Esophagus (tissue), 2 donors: ENCODE data around the gene ANTKMT. TPM values are rescaled to one million over a fixed set of nuclear protein-coding genes. Genes with fewer than 3 reads are reported as not detected.
"Not testable (repeated sequence)": the region's sequence is repeated elsewhere in the genome, so short reads cannot be mapped to it uniquely, and the experiment has no call there.

Experiments
- H3K27ac ChIP-seq, 2 donors: one replicate each; pipeline ENCODE4 v1.5.1; 2013; ENCODE audit warnings: low read depth in 2 of 2, mild to moderate bottlenecking in 2 of 2, inconsistent platforms in 1 of 2, low read length in 1 of 2, moderate library complexity in 1 of 2
- H3K27me3 ChIP-seq, 2 donors: one replicate each; pipeline ENCODE4 v1.6.1; 2013; ENCODE audit warnings: low read length in 2 of 2, control low read depth in 1 of 2, mild to moderate bottlenecking in 1 of 2; ENCODE audit not compliant: insufficient read depth in 2 of 2, control insufficient read depth in 1 of 2
- H3K36me3 ChIP-seq, 2 donors: one replicate each; pipeline ENCODE4 v1.6.1; 2013; ENCODE audit warnings: low read length in 1 of 2; ENCODE audit not compliant: control insufficient read depth in 2 of 2, insufficient read depth in 2 of 2
- H3K4me1 ChIP-seq, 2 donors: one replicate each; pipeline ENCODE4 v1.6.1; 2013; ENCODE audit warnings: low read length in 1 of 2; ENCODE audit not compliant: control insufficient read depth in 2 of 2, insufficient read depth in 2 of 2
- H3K4me3 ChIP-seq, 2 donors: one replicate each; pipeline ENCODE4 v1.5.1; 2013; ENCODE audit warnings: low read length in 2 of 2, mild to moderate bottlenecking in 2 of 2, low read depth in 1 of 2, moderate library complexity in 1 of 2
- H3K9me3 ChIP-seq, 2 donors: one replicate each; pipeline ENCODE4 v1.6.1; 2013; ENCODE audit warnings: mild to moderate bottlenecking in 2 of 2, low read depth in 1 of 2, low read length in 1 of 2, moderate library complexity in 1 of 2; ENCODE audit not compliant: control insufficient read depth in 2 of 2, insufficient read depth in 1 of 2
- WGBS, 2 donors: extraction: QIAGEN DNeasy Blood & Tissue Kit; methylation state at CpG; one replicate each; pipeline ENCODE4 v1.1.7; 2013; 5-methylcytosine and 5-hydroxymethylcytosine counted together
- polyA plus RNA-seq, 2 donors: library from polyadenylated mRNA; stranded (reverse); fragments of 200-250 nt; gene quantifications; one replicate each; pipeline ENCODE4 v1.2.3, GENCODE V29; 2013
- donor health status: healthy with polysubstance abuse.
- donor health status: Bipolar disorder and iron deficiency.

Gene ANTKMT
- polyA plus RNA-seq, 2 donors = 17.9 to 22.4 TPM

- H3K4me1 ChIP-seq = peaks cover 10 to 18% of the 10 kb centered on the region in 2 donors
- no peak overlapping the region for H3K27ac ChIP-seq
- no peak overlapping the region for H3K4me3 ChIP-seq
- 25 to 29% methylated on average over 12 to 14 of the region's 14 CpGs for WGBS, 2 donors
- peaks cover 0 to 31% of the 10 kb centered on the region in 2 donors for H3K27me3 ChIP-seq
- H3K36me3 ChIP-seq = no peaks in the 10 kb centered on the region
- no peaks in the 10 kb centered on the region for H3K9me3 ChIP-seq
These were observed 13.8 kb upstream of the ANTKMT start for GRCh38 chr16:707062-707538.

- Histone ChIP-seq H3K27ac (no peak overlapping the region), H3K27me3 (peaks cover 0 to 27% of the 10 kb centered on the region in 2 donors), H3K9me3 (no peaks in the 10 kb centered on the region), H3K36me3 (no peaks in the 10 kb centered on the region), H3K4me1 (peaks cover 10 to 18% of the 10 kb centered on the region in 2 donors), H3K4me3 (no peak overlapping the region)
- WGBS, 2 donors = 42 to 60% methylated on average over 3 of the region's 3 CpGs
These were observed 12.9 kb upstream of the ANTKMT start for GRCh38 chr16:708019-708418.

- peaks cover 10 to 18% of the 10 kb centered on the region in 2 donors for H3K4me1 ChIP-seq
- H3K27ac ChIP-seq = no peak overlapping the region
- H3K36me3 ChIP-seq = no peaks in the 10 kb centered on the region
- H3K9me3 ChIP-seq = no peaks in the 10 kb centered on the region
- no peak overlapping the region for H3K4me3 ChIP-seq
- peaks cover 0 to 23% of the 10 kb centered on the region in 2 donors for H3K27me3 ChIP-seq
- WGBS, 2 donors = 58 to 80% methylated on average over 4 of the region's 4 CpGs
These were observed 12.0 kb upstream of the ANTKMT start for GRCh38 chr16:708959-709358.

GRCh38 chr16:709566-710499 lies 11.1 kb upstream of the ANTKMT start:
- H3K4me3 ChIP-seq = no peak overlapping the region
- WGBS, 2 donors = 18 to 19% methylated on average over 30 of the region's 30 CpGs

GRCh38 chr16:710500-711075 lies 10.4 kb upstream of the ANTKMT start:
- peaks cover 0 to 11% of the 10 kb centered on the region in 2 donors for H3K27me3 ChIP-seq
- H3K36me3 ChIP-seq = no peaks in the 10 kb centered on the region
- H3K27ac ChIP-seq = no peak overlapping the region
- peaks cover 10 to 25% of the 10 kb centered on the region in 2 donors for H3K4me1 ChIP-seq
- no peaks in the 10 kb centered on the region for H3K9me3 ChIP-seq
- WGBS, 2 donors = 58% methylated on average over 21 of the region's 21 CpGs
- no peak overlapping the region for H3K4me3 ChIP-seq

More at GRCh38 chr16:709566-710499, 11.1 kb upstream of the ANTKMT start:
- H3K27ac ChIP-seq = no peak overlapping the region
- H3K9me3 ChIP-seq = no peaks in the 10 kb centered on the region
- peaks cover 0 to 15% of the 10 kb centered on the region in 2 donors for H3K27me3 ChIP-seq
- H3K36me3 ChIP-seq = no peaks in the 10 kb centered on the region
- peaks cover 10 to 22% of the 10 kb centered on the region in 2 donors for H3K4me1 ChIP-seq

- no peak overlapping the region for H3K27ac ChIP-seq
- 53 to 72% methylated on average over 12 of the region's 12 CpGs for WGBS, 2 donors
- H3K4me3 ChIP-seq = no peak overlapping the region
- H3K27me3 ChIP-seq = peaks cover 0 to 11% of the 10 kb centered on the region in 2 donors
- peaks cover 10 to 29% of the 10 kb centered on the region in 2 donors for H3K4me1 ChIP-seq
- no peaks in the 10 kb centered on the region for H3K9me3 ChIP-seq
- no peaks in the 10 kb centered on the region for H3K36me3 ChIP-seq
These were observed 9.9 kb upstream of the ANTKMT start for GRCh38 chr16:711084-711483.

- Histone ChIP-seq H3K4me1 (peaks cover 9 to 30% of the 10 kb centered on the region in 2 donors), H3K27ac (no peak overlapping the region), H3K27me3 (peaks cover 0 to 11% of the 10 kb centered on the region in 2 donors), H3K4me3 (no peak overlapping the region), H3K36me3 (no peaks in the 10 kb centered on the region), H3K9me3 (no peaks in the 10 kb centered on the region)
- WGBS, 2 donors = 8 to 9% methylated on average over 25 of the region's 25 CpGs
These were observed 9.2 kb upstream of the ANTKMT start for GRCh38 chr16:711548-712320.

- H3K27me3 ChIP-seq, H3K4me3 ChIP-seq, H3K27ac ChIP-seq, H3K9me3 ChIP-seq, H3K36me3 ChIP-seq: not testable (repeated sequence)
- WGBS, 2 donors = 30% methylated on average over 13 of the region's 13 CpGs
- peaks cover 6 to 31% of the 10 kb centered on the region in 2 donors for H3K4me1 ChIP-seq
These were observed 8.2 kb upstream of the ANTKMT start for GRCh38 chr16:712740-713250.

GRCh38 chr16:714079-714478 lies 6.9 kb upstream of the ANTKMT start:
- H3K27ac ChIP-seq = no peak overlapping the region
- WGBS, 2 donors = 55 to 61% methylated on average over 11 of the region's 11 CpGs
- H3K36me3 ChIP-seq = no peaks in the 10 kb centered on the region
- peaks cover 0 to 8% of the 10 kb centered on the region in 2 donors for H3K27me3 ChIP-seq
- H3K9me3 ChIP-seq = no peaks in the 10 kb centered on the region
- peaks cover 3 to 26% of the 10 kb centered on the region in 2 donors for H3K4me1 ChIP-seq
- no peak overlapping the region for H3K4me3 ChIP-seq
